Iris pigment epithelial cell (primary cell): ENCODE measurements around the gene POLR1B.
"Not testable (repeated sequence)": the region's sequence is repeated elsewhere in the genome, so short reads cannot be mapped to it uniquely, and the experiment has no call there.

Experiments used
- DNase-seq: peaks from one replicate; pipeline ENCODE4 v3.0.0-alpha.2; 2011; ENCODE audit warnings: low read depth

The POLR1B gene

GRCh38 chr2:112600634-112601033, 58.4 kb downstream of the POLR1B start:
- no peak for DNase-seq

DNA sequence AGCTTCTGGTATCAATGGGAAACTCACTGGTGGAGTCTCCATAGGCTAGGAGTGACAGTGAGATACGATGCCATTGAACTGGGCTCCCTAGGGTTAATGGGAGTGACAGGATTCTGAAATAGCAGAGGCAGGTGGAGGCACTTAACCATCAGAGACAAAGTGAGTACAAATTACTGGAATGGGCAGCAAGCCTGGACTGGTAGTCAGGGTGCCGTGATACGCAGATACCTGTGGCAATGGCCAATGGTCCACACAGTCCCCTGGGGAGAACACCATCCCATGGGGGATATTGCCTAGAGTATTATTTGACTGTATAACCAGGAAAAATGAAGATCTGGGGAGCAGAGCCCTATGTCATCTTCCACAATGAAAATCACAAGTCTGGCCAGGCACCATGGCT, 59.5 kb downstream of the POLR1B start:
- DNase-seq: no peak

DNA sequence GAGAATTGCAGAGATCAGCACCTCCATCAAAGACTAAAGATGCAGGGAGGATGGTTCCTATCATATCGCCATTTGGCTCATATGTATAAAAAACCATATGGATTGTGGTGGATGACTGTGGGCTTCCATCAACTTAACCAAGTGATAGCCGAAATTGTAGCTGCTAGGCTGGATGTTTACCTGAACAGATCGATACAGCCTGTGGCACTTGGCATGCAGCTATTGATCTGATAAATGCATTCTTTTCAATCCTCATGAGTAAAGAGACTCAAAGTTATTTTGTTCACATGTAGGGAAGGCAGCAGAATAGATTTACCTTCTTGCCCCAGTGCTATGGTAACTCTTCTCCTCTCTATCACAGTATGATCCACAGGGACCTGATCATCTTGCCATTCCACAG, 60.7 kb downstream of the POLR1B start:
- no peak for DNase-seq

DNA sequence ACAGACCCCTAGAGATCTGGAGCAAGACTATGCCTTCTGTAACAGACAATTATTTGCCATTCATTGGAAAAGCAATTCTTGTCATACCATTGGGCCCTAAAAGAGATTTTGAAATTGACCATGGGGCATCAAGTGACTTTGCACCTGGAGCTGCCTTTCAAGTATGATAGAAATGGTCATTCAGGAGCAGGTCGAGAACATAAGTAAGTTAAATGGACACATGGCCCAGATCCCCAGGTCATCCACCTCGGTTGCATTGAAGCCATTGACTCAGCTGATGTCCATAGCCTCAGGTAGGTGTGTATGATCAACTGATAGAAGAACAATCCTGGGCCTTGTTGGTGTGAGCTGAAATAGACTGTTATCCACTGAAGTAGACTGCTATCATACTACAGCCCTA, 61.5 kb downstream of the POLR1B start:
- no peak for DNase-seq

GRCh38 chr2:112604952-112605351, 62.7 kb downstream of the POLR1B start:
- no peak for DNase-seq

GRCh38 chr2:112605926-112606325, 63.7 kb downstream of the POLR1B start:
- no peak for DNase-seq

GRCh38 chr2:112606547-112606946, 64.3 kb downstream of the POLR1B start:
- no peak for DNase-seq

GRCh38 chr2:112607680-112608438, 65.6 kb downstream of the POLR1B start:
- no peak for DNase-seq

DNA sequence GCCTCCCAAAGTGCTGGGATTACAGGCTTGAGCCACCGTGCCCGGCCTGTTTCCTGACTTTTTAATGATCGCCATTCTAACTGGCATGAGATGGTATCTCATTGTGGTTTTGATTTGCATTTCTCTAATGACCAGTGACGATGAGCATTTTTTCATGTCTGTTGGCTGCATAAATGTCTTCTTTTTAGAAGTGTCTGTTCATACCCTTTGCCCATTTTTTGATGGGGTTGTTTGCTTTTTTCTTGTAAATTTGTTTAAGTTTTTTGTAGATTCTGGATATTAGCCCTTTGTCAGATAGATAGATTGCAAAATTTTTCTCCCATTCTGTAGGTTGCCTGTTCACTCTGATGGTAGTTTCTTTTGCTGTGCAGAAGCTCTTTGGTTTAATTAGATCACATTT, 67.1 kb downstream of the POLR1B start:
- not testable (repeated sequence) for DNase-seq

DNA sequence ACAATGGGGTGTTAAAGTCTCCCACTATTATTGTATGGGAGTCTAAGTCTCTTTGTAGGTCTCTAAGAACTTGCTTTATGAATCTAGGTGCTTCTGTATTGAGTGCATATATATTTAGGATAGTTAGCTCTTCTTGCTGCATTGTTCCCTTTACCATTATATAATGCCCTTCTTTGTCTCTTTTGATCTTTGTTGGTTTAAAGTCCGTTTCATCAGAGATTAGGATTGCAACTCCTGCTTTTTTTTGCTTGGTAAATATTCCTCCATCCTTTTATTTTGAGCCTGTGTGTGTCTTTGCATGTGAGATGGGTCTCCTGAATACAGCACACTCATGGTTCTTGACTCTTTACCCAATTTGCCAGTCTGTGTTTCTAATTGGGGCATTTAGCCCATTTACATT, 70.0 kb downstream of the POLR1B start:
- DNase-seq: not testable (repeated sequence)

DNA sequence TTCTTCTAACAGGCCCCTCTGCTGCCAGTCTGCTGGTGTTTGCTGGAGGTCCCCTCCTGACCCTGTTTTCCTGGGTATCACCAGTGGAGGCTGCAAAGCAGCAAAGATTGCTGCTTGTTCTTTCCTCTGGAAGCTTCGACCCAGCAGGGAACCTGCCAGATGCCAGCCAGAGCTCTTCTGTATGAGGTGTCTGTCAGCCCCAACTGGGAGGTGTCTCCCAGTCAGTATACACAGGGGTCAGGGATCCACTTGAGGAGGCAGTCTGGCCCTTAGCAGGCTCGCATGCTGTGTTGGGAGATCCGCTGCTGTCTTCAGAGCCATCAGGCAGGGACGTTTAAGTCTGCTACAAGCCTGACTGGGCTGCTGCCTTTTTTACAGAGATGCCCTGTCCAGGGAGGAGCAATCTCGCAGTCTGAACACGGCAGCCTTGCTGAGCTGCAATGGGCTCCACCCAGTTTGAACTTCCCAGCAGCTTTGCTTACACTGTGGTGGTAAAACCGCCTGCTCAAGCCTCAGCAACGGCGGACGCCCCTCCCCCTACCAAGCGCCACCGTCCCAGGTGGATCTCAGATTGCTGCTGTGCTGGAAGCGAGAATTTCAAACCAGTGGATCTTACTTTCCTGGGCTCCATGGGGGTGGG, 72.1 kb downstream of the POLR1B start:
- DNase-seq: no peak

DNA sequence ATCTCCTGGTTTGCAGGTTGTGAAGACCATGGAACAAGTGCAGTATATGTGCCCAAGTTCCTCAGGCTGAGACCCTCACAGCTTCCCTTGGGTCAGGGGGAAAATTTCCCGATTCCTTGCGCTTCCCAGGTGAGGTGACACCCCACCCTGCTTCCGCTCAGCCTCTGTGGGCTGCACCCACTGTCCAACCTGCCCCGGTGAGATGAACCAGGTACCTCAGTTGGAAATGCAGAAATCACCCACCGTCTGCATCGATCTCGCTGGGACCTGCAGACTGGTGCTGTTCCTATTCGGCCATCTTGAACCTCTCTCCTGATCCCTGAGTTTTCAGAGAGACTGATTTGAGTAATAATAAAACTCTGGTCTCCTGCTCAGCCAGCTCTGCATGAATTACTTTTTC, 72.8 kb downstream of the POLR1B start:
- no peak for DNase-seq

DNA sequence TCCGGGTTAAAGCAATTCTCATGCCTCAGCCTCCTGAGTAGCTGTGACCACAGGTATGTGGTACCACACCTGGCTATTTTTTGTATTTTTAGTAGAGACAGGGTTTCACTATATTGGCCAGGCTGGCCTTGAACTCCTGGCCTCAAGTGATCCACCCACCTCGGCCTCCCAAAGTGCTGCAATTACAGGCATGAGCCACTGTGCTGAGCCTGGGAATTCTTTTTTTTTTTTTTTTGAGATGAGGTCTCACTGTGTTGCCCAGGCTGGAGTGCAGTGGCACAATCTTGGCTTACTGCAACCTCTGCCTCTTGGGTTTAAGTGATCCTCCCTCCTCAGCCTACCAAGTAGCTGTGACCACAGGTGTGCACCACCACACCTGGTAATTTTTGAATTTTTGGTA, 73.5 kb downstream of the POLR1B start:
- DNase-seq: not testable (repeated sequence)

- no peak for DNase-seq
Measured at GRCh38 chr2:112618383-112618782, 76.1 kb downstream of the POLR1B start.

DNA sequence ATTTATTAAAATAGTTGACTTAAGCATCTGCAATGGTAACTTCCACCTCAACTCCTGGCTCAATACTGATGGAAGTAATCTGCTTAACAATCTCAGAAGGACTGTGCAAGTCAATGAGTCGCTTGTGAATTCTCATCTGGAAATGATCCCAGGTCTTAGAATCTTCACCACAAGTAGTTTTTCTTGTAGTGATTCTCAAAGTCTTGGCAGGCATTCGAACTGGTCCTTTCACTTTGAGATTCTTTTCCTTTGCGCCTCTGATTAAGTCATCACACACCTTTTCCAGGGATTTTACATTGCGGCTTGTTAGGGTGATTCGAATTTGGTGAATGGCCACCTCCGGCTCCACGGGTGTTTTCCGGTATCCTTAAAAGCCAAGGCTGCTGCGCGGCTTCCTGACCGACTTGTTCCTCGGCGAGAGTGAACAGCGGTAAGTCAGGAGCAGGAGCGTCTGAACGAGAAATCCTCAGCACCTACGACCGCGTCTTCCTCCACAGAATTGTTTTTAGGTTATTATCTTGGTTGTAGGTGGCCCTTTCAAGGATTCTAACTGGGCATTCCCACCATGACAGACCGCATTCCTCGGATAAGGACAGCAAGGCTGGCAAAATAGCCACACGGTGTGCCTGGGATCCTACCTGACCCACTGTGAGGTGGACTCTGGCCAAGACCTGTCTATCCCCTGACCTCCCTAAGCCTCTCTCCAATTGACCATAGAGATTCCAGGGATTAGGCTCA, 79.7 kb downstream of the POLR1B start:
- DNase-seq: peak; percentile 86

GRCh38 chr2:112622528-112622849, 80.2 kb downstream of the POLR1B start:
- DNase-seq: peak; percentile 96

DNA sequence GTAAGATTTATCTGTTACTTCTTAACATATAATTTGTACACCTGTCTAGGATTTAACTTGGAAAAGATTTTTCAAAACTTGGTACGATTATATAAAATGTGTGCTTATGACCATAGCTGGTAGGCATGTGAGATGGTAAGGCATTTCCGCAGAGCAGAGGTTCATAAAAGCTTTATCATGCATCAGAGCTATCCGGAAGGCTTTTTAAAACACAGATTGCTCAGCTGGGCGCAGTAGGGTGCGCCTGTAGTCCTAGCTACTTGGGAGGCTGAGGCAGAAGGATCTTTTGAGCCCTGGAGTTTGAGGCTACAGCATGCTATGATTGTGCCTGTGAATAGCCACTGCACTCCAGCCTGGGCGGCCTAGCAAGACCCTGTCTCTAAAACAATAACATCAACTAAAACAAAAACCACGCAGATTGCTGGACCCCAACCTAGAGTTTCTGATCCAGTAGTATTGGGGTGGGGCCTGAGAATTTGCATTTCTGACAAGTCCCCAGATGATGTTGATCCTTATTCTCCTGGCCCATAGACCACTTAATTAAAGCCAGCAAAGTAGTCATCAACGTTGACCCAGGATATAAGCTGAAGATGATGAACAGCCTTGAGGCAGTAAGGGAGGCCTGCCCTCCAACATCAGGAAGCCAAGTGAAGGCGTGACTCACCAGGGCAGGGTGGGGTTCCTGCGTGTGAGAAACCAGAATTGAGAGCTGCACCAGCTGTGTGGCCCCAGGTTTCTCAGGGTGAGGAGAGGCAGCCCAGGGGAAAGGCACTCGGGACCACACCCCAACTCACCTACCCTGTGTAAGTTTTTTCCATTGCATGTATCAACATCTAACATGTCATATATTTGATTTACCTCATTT, 81.9 kb downstream of the POLR1B start:
- DNase-seq: peak; percentile 84

DNA sequence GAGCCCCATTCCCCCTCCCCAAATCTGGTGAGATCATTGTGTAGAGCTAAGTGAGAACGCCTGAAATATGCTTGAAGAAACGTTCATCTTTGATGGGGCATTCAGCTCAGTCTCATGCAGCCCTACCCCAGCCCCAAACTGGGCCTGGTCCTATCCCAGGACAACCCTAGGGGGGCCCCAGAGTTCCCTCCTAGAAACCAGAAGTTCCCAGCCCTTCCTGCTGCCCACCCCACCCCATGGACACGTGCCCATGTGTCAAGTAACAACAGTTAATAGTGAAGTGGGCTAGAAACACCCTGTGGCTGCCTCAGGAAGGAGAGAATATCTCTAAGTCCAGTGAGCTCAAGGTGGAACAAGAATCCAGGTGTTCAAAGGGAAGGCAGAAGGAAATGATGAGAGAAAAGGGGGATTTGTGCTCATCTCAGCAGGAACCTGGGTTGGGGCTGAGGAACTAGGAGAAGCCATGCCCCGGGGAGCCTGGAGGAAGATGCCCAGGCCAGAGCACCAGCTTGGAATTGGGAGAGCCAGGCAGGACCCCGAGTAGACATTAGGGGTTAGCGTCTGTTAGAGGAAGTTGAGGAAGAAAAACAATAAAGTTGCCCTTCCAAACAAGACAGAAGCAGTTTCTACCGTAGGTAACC, 83.3 kb downstream of the POLR1B start:
- DNase-seq: no peak

GRCh38 chr2:112626604-112627059, 84.4 kb downstream of the POLR1B start:
- DNase-seq: peak; percentile 68
